GM18526 (cell line): ENCODE data around the gene STYK1.

ENCODE experiments used
- POLR2A ChIP-seq: IDR thresholded peaks from 3 replicates; pipeline ENCODE4 v1.6.1; 2011; ENCODE audit not compliant: insufficient read length; ENCODE audit errors: extremely low read depth

The STYK1 gene

DNA sequence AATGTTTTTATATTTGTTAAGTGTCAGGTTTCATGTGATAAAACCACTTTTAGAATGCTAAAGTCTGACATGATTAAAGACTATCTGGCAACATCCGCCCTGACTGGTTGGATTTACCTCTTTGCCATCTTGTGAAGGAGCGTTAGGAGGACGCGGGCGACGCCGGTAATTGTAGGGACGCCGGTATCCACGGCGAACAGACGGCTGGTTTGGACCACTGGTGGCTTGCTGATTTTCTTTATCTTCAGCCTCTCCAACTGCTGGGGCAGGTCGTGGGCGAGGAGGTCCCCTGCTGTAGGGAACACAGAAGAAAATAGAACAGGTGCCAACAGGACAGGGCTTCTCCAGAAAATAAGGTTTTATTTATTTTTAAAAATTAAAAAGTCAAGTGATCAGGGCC is 28.0 kb upstream of the STYK1 start:
- no peak for TF ChIP-seq POLR2A

DNA sequence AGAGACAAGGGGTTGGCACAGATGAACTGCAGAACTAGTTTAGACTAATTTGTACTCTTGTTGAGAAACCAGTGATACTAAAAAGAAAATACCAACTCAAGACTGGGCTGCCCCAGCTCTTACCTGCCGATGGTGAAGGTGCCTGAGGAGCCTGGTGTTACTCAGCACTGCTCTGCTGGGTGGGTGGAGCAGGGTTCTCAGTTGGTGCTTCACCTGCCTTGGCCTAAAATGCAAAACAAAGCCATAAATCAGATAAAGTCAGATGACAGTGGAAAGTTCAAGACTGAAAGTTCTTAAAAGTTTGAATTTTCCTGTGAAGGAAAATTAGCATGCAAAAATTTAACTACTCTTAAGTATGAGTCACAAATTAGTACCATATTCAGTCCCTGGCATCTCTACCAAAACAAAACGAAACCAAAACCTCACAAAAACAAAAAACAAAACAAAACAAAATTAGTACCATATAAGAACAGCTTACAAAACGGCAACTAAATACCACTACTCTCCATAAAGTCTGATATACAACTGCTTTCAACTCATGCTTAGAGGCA is 27.4 kb upstream of the STYK1 start:
- TF ChIP-seq POLR2A = no peak

- no peak for TF ChIP-seq POLR2A
Observed at GRCh38 chr12:10700581-10700980, 26.7 kb upstream of the STYK1 start.

- no peak for TF ChIP-seq POLR2A
Observed at GRCh38 chr12:10697862-10698261, 24.0 kb upstream of the STYK1 start.

DNA sequence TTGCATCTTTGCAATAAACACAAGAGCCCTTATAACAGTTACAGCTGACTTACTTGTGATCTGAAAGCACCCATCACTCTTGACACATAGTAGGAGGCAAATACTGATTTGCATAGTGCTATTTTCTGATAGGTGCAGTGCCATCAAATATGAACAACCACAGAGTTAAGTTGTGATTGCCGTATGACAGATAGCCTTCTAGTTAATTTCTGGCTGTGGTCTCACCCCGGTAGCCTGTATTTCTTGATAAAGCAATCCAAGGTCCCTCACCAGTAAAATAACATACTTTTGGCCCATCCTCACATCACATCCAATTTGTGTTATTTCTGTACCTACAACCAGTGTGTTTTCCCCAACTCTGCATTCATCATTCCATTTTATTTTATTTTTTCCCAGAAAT is 23.3 kb upstream of the STYK1 start:
- TF ChIP-seq POLR2A = no peak

- TF ChIP-seq POLR2A = no peak
Observed at GRCh38 chr12:10690906-10691305, 17.1 kb upstream of the STYK1 start.

- TF ChIP-seq POLR2A = no peak
Observed at GRCh38 chr12:10689146-10689545, 15.3 kb upstream of the STYK1 start.

- TF ChIP-seq POLR2A = no peak
Observed at GRCh38 chr12:10688042-10688441, 14.2 kb upstream of the STYK1 start.

DNA sequence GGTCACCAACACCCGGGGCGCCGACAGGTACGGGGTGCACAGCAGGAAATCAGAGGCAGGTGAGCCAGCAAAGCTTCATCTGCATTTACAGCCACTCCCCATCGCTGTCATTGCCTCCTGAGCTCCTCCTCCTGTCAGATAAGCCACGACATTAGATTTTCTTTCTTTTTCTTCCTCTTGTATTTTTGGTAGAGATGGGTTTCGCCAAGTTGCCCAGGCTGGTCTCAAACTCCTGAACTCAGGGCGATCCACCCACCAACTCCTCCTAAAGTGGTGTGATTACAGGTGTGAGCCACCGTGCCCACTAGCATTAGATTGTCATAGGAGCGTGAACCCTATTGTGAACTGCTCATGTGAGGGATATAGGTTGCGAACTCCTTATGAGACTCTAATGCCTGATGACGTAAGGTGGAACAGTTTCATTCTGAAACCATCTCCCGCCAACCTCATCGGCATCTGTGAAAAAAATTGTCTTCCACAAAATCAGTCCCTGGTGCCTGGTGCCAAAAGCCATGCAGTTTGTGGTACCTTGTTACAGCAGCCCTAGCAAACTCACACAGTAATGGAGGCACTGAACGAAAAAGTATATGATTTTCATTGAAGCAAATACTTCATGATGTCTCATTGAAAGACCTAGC is 1.5 kb downstream of the STYK1 start:
- no peak for TF ChIP-seq POLR2A

DNA sequence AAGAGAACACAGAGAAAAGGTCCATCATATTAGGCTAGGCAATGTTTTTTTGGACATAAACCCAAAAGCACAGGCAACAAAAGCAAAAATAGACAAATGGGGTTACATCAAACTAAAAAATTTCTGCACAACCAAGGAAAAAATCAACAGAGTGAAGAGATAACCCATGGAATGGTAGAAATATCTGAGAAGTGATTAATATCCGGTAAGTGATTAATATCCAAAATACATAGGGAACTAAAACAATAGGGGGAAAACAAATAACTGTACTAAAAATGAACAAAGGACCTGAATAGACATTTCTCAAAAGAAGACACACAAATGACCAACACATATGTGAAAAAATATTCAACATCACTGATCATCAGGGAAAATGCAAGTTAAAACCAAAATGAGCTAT is 4.3 kb downstream of the STYK1 start:
- TF ChIP-seq POLR2A = no peak

DNA sequence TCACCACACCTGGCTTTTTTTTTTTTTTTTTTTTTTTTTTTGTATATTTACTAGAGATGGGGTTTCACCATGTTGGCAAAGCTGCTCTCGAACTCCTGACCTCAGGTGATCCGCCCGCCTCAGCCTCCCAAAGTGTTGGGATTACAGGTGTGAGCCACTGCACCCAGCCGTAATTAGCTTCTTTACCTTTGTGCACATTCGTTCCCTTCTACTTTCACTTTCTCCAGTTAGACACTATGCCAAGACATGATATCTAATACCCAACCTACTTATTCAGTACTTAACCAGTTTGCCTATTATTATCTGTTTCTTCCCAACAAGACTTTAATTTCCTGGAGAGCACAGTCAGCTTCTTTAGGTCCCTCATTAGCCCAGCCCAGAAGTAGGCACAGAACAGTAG is 5.3 kb downstream of the STYK1 start:
- no peak for TF ChIP-seq POLR2A

GRCh38 chr12:10667581-10667980 is 6.3 kb downstream of the STYK1 start:
- TF ChIP-seq POLR2A = no peak

DNA sequence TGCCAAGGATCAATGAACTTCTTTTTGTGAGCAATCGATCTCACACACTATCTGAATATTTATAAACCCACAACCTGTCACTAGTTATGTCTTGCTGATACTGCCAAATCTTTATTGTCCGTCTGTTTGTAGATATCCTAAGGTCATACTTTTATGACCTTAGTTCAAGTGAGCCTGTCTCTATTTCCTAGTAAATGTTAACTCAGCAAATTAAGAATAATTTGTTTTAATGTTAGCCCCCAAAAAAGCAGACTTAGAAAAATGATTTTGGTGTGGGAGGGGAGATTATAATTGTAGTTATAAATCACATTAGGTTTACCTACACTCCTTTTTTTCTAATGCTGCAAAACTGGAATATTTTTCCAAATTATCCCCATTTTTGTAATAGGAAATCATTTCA is 9.4 kb downstream of the STYK1 start:
- TF ChIP-seq POLR2A = no peak

DNA sequence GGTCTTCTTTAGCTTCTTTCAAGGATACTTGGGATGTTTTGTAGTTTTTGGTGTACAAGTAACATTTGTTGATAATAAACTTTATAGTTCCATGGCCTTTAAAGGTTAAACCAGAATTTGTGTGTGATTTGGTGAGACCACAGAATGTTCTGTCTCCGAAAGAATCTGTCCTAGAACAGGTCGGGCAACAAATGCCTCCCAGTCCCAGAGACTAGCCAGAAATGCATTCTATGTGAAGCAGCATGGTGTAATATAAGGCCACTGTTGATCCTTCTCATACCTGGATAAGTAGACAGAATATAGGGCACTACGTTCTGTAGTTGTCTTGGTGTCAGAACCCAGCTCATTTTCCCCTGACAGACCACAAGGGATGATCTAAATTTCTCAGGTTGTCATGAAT is 10.0 kb downstream of the STYK1 start:
- TF ChIP-seq POLR2A = no peak

- no peak for TF ChIP-seq POLR2A
Observed at GRCh38 chr12:10661338-10661737, 12.5 kb downstream of the STYK1 start.

- no peak for TF ChIP-seq POLR2A
Observed at GRCh38 chr12:10654003-10654402, 19.8 kb downstream of the STYK1 start.

GRCh38 chr12:10652192-10652591 is 21.7 kb downstream of the STYK1 start:
- TF ChIP-seq POLR2A = no peak

DNA sequence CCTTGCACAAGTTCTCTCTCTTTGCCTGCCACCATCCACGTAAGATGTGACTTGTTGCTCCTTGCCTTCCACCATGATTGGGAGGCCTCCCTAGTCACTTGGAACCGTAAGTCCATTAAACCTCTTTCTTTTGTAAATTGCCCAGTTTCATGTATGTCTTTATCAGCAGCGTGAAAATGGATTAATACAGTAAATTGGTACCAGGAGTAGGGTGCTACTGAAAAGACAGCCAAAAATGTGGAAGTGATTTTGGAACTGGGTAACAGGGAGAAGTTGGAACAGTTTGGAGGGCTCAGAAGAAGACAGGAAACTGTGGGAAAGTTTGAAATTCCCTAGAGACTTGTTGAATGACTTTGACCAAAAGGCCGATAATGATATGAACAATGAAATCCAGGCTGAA is 27.9 kb downstream of the STYK1 start:
- TF ChIP-seq POLR2A = no peak
